WERI-Rb-1 (cell line): ENCODE results near the gene RIPPLY3.
A peak's percentile ranks its signal among the peaks of the same experiment; 100 is the strongest.
"Not testable (repeated sequence)": the region's sequence is repeated elsewhere in the genome, so short reads cannot be mapped to it uniquely, and the experiment has no call there.

Experiments
- DNase-seq: peaks from one replicate; pipeline ENCODE4 v3.0.0-alpha.2; 2020
- H3K27ac ChIP-seq: fragments of 250-450 bp; sonication (Bioruptor Pico); 2 replicates; pipeline ENCODE4 v1.5.1; 2020; ENCODE audit warnings: mild to moderate bottlenecking, moderate library complexity
- H3K27me3 ChIP-seq: fragments of 250-450 bp; sonication (Bioruptor Pico); 2 replicates; pipeline ENCODE4 v1.5.1; 2021; ENCODE audit warnings: mild to moderate bottlenecking, low read depth, moderate library complexity; ENCODE audit not compliant: insufficient read depth, severe bottlenecking
- H3K36me3 ChIP-seq: fragments of 250-450 bp; sonication (Bioruptor Pico); 2 replicates; pipeline ENCODE4 v1.5.1; 2020; ENCODE audit warnings: mild to moderate bottlenecking, moderate library complexity
- H3K4me3 ChIP-seq: 2 replicates; pipeline ENCODE4 v1.5.1; 2011; ENCODE audit warnings: low read depth, mild to moderate bottlenecking, control low read depth, low read length
- H3K9me3 ChIP-seq: fragments of 250-450 bp; sonication (Bioruptor Pico); 2 replicates; pipeline ENCODE4 v1.5.1; 2021; ENCODE audit warnings: mild to moderate bottlenecking, moderate library complexity; ENCODE audit not compliant: severe bottlenecking
- CTCF ChIP-seq: IDR thresholded peaks from 2 replicates; pipeline ENCODE4 v1.5.1; 2011; ENCODE audit warnings: low read depth, mild to moderate bottlenecking, control low read depth, inconsistent platforms, low read length

The RIPPLY3 gene

DNA sequence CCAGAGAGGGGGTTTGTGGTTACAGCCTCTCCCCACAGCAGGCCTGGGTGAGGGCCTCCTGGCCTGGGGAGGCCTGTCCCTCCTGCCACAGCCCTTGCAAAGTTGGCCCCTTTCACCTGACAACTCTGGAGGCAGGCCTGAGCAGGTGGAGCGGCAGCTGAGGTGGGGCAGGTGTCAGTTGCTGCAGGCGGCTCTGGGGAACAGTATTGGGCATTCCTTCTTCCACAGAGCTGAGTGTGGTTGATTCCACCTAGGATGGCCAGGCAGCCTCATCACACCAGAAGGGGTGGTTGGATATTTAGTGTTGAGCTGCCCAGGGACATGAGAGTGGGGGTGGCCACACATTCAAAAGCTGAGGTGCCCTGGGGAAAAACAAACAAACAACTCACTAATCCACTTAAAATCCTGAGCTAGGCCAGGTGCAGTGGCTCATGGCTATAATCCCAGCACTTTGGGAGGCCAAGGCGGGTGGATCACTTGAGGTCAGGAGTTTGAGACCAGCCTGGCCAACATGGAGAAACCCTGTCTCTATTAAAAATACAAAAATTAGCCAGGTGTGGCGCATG lies 35.3 kb downstream of the RIPPLY3 start:
- Histone ChIP-seq H3K36me3 (no peaks in the 10 kb centered on the region), H3K4me3 (0 out of 2 replicates have a peak overlapping the region, but pooled peaks have one; percentile 1), H3K27me3 (no peaks in the 10 kb centered on the region), H3K27ac (peak overlapping the region; percentile 79), H3K9me3 (no peaks in the 10 kb centered on the region)
- no peak for TF ChIP-seq CTCF
- DNase-seq: peak; percentile 86

- Histone ChIP-seq H3K4me3 (no peak overlapping the region), H3K27ac (no peak overlapping the region), H3K36me3 (no peaks in the 10 kb centered on the region), H3K9me3 (no peaks in the 10 kb centered on the region), H3K27me3 (no peaks in the 10 kb centered on the region)
- TF ChIP-seq CTCF: no peak
- DNase-seq: no peak
Measured at GRCh38 chr21:37043818-37044217, 37.3 kb downstream of the RIPPLY3 start.

DNA sequence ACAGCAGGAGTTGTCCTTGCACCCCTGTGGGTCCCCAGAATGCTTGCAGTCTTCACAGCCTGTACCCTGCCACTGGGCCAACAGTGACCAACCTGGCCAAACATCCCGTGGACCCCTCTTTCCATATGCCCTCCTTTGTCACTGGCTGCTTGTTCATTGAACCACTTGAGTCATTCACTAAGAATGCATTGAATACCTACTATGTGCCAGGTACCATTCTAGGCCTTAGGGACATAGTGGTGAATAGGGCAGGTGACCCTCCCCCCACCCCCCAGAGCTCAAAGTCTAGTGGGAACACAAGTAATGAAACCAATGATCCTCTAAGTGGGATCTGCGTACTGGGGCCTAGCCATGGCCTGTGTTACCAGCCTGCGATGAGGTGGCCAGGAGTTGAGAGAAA lies 38.1 kb downstream of the RIPPLY3 start:
- DNase-seq: no peak

DNA sequence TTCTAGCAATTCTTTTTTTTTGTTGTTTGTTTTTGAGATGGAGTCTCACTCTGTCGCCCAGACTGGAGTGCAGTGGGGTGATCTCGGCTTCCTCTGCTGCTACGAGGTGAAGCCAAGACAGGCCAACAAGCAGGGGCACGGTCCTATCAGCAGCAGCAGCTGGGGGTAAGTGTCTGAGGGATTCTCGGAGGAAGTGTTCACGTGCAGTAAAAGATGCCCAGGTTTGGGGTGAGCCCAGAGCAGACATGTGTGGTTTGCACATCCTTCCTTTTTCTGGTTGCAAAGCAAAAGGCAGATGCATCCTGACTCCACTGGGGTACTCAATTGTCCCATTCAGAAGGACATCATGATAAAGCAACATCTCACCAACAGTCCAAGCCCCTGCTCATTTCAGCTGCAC lies 38.6 kb downstream of the RIPPLY3 start:
- no peaks in the 10 kb centered on the region for H3K27me3 ChIP-seq
- no peak overlapping the region for H3K4me3 ChIP-seq

More for the DNA sequence above, 38.1 kb downstream of the RIPPLY3 start:
- Histone ChIP-seq H3K9me3 (no peaks in the 10 kb centered on the region), H3K4me3 (no peak overlapping the region), H3K36me3 (no peaks in the 10 kb centered on the region), H3K27ac (no peak overlapping the region), H3K27me3 (no peaks in the 10 kb centered on the region)
- TF ChIP-seq CTCF: no peak

GRCh38 chr21:37045556-37045955 lies 39.1 kb downstream of the RIPPLY3 start:
- DNase-seq: no peak
- Histone ChIP-seq H3K9me3 (no peaks in the 10 kb centered on the region), H3K4me3 (no peak overlapping the region), H3K27me3 (no peaks in the 10 kb centered on the region), H3K36me3 (no peaks in the 10 kb centered on the region), H3K27ac (no peak overlapping the region)
- no peak for TF ChIP-seq CTCF

More for the DNA sequence above, 38.6 kb downstream of the RIPPLY3 start:
- TF ChIP-seq CTCF: no peak
- no peaks in the 10 kb centered on the region for H3K36me3 ChIP-seq
- no peak overlapping the region for H3K27ac ChIP-seq
- DNase-seq: no peak
- no peaks in the 10 kb centered on the region for H3K9me3 ChIP-seq

GRCh38 chr21:37047079-37047478 lies 40.6 kb downstream of the RIPPLY3 start:
- Histone ChIP-seq H3K36me3 (no peaks in the 10 kb centered on the region), H3K9me3 (no peaks in the 10 kb centered on the region), H3K4me3 (no peak overlapping the region), H3K27me3 (no peaks in the 10 kb centered on the region), H3K27ac (no peak overlapping the region)
- DNase-seq: no peak
- no peak for TF ChIP-seq CTCF

DNA sequence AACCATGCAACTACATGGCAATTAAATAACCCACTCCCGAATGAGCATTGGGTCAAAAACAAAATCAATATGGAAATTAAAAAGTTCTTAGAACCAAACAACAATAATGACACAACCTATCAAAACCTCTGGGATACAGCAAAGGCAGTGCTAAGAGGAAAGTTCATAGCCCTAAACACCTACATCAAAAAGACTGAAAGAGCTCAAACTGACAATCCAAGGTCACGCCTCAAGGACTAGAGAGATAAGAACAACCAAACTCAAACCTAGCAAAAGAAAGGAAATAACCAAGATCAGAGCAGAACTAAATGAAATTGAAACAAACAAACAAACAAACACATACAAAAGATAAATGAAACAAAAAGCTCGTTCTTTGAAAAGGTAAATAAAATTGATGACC lies 43.2 kb downstream of the RIPPLY3 start:
- H3K27me3 ChIP-seq, H3K36me3 ChIP-seq, DNase-seq, H3K27ac ChIP-seq, H3K4me3 ChIP-seq, H3K9me3 ChIP-seq: not testable (repeated sequence)
